HG03064 (cell line): ENCODE results near the gene NRN1.
"Not testable (repeated sequence)": the region's sequence is repeated elsewhere in the genome, so short reads cannot be mapped to it uniquely, and the experiment has no call there.

ENCODE experiments used
- ATAC-seq: cut with Tn5 transposase; IDR thresholded peaks from one replicate; pipeline ENCODE4 v1.9.1; 2021; ENCODE audit warnings: low read depth; ENCODE audit not compliant: unreplicated experiment

Gene NRN1

GRCh38 chr6:5984150-5985089 is 22.3 kb downstream of the NRN1 start:
- ATAC-seq: no peak

GRCh38 chr6:5981126-5982026 is 25.3 kb downstream of the NRN1 start:
- no peak for ATAC-seq

GRCh38 chr6:5979650-5980420 is 26.9 kb downstream of the NRN1 start:
- no peak for ATAC-seq

GRCh38 chr6:5976811-5977210 is 29.9 kb downstream of the NRN1 start:
- ATAC-seq: no peak

GRCh38 chr6:5968817-5969734 is 37.6 kb downstream of the NRN1 start:
- ATAC-seq: no peak

- ATAC-seq: not testable (repeated sequence)
These were observed 38.7 kb downstream of the NRN1 start for GRCh38 chr6:5968036-5968435.

- no peak for ATAC-seq
These were observed 39.1 kb downstream of the NRN1 start for GRCh38 chr6:5967594-5967993.

GRCh38 chr6:5962794-5963193 is 43.9 kb downstream of the NRN1 start:
- ATAC-seq: no peak

GRCh38 chr6:5961836-5962235 is 44.9 kb downstream of the NRN1 start:
- ATAC-seq: no peak

- no peak for ATAC-seq
These were observed 46.3 kb downstream of the NRN1 start for GRCh38 chr6:5960456-5960855.

GRCh38 chr6:5958921-5959320 is 47.8 kb downstream of the NRN1 start:
- ATAC-seq: no peak

GRCh38 chr6:5956939-5957338 is 49.8 kb downstream of the NRN1 start:
- ATAC-seq: no peak

- ATAC-seq: no peak
These were observed 56.4 kb downstream of the NRN1 start for GRCh38 chr6:5950361-5950785.
